LNCAP (cell line): Measurements from ENCODE around the gene SLX4IP.

ENCODE experiments used
- TF ChIP-seq, protein P1 (sequence below): fragments of 450-650 bp; IDR thresholded peaks from 2 replicates; pipeline ENCODE4 v1.5.1; 2017; ENCODE audit warnings: mild to moderate bottlenecking

Gene SLX4IP

DNA sequence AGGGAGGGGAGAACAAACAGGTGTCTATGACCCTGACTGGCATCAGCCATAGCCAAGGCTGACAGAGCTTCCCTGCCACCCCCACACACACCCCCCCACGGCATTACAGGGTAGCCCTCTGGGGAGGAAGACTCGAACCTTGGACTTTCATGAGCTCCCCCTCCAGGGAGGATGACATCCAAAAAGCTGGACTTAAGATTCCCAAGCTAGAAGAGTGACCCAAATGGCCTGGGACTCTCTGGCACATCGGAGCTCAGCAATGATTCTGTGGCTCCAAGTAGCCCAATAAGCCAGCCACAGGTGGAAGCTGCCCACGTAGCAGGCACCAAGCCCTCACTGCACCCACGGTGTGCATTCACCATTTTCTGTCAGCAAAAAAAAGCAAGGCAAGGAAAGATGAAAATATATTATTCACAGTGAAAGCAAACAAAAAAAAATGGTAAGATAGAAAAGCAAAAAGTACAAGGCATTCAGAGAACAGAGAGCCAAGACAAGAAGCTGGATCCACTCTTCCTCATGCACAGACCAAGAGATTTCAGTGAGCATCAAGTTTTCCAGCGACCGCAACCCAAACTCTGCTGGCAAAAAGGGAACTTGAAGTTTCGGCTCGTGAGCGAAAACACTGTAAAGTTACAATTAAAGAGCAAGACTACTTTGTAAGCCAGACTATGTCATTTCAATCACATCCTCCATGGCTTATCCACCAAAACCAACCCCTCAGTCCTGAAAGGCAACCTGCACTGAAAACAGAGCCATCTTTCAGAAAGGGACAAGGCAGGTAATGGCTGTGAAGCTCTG, 227.8 kb downstream of the SLX4IP start:
- TF ChIP-seq, protein P1, sequence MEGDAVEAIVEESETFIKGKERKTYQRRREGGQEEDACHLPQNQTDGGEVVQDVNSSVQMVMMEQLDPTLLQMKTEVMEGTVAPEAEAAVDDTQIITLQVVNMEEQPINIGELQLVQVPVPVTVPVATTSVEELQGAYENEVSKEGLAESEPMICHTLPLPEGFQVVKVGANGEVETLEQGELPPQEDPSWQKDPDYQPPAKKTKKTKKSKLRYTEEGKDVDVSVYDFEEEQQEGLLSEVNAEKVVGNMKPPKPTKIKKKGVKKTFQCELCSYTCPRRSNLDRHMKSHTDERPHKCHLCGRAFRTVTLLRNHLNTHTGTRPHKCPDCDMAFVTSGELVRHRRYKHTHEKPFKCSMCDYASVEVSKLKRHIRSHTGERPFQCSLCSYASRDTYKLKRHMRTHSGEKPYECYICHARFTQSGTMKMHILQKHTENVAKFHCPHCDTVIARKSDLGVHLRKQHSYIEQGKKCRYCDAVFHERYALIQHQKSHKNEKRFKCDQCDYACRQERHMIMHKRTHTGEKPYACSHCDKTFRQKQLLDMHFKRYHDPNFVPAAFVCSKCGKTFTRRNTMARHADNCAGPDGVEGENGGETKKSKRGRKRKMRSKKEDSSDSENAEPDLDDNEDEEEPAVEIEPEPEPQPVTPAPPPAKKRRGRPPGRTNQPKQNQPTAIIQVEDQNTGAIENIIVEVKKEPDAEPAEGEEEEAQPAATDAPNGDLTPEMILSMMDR = no peak

GRCh38 chr20:10663756-10664155, 228.7 kb downstream of the SLX4IP start:
- TF ChIP-seq, protein P1 = no peak

GRCh38 chr20:10665027-10665561, 230.0 kb downstream of the SLX4IP start:
- TF ChIP-seq, protein P1 = no peak

GRCh38 chr20:10665791-10666190, 230.7 kb downstream of the SLX4IP start:
- TF ChIP-seq, protein P1 = no peak

DNA sequence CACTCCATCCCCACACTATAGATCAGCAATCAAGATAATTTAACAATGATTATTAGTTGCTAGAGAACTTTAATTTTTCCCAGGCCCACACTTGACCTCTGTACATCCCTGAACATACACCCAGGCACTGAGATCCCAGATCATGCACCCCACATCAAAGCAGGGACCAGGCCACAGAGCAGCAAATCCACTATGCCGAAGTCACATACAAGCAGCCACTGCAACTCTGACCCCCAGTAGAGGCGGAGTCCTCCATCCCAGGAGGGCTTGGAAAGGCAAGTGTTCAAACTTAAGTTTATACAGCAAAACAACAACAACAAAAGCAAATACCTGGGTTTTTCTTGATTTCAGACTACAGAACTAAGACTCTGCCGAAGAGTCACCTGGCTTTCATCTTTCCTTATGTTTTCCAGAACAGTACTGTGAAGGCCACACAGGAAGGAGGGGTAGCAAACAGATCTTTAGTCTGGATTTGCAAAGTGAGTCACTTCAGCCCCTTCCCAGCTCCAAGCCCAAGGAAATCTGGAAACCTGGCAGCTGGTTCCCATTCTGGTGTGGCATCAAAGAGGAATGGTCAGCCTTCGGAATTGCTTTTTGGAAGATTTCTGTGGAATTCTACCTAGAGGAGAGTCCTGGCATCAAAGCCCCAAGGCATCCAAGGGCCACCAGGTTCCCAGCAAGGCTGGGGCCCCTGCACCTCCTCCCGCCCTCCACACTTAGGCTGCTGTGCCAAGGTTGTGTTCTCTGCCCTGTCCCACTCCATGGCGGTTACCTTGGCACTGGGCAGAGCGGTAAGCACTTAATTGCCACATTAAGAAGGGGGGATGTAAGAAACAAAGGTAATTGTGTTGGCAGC, 231.3 kb downstream of the SLX4IP start:
- TF ChIP-seq, protein P1 = no peak

DNA sequence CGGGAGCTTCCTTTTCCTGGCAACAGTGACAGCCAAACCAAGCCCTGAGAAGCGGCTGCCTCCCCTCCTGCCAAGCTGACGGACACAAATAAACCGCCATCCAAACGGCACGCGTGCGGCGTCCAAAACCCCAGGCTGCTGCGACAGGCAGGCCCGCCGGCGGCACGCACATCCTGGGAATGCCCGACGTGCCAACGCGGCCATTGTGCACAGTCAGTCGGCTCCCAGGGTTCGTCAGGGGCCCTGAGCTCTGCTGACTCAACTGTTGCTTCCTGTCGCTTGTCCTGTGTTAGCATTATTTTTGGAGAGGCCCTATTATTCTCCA, 231.9 kb downstream of the SLX4IP start:
- TF ChIP-seq, protein P1 = no peak

DNA sequence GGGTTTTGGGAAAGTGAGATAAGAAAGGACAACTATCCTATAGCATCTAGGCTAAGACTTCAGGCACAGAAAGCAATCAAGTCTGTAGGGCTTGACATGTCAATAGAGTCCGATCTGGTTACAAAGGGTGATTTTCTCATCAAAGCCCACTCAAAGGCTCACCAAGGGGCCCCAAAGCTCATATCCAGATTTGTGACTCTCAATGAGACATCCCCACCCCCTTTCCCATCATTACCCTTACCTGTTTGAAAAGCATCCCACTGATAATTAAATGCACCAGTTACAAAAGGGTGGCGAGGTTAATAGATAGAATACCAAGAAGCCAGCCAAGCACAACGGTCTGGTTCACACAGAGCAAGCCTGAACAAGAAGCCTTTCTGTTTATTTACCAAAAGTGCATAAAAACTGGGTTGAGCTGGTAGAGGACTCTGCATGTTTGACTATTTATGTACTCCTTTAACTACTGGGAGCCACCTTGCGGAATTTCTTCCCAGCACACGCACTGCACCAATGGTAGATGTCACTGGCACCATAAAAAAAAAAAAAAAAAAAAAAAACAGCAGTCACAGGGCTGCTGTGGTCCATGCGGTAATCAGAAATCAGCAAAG, 232.6 kb downstream of the SLX4IP start:
- TF ChIP-seq, protein P1 = no peak
